GM23338 (cell line): Measurements from ENCODE around the gene CDK5. TPM values are rescaled to one million over a fixed set of nuclear protein-coding genes. Genes with fewer than 3 reads are reported as not detected.

Source experiments
- ATAC-seq: fragments of 200-7000 bp; cut with Tn5 transposase; 3 replicates; pipeline ENCODE4 v1.9.1; 2020
- DNase-seq: peaks from one replicate; pipeline ENCODE4 v3.0.0-alpha.2; 2015; ENCODE audit warnings: low spot score
- H2AFZ ChIP-seq: fragments of 200-600 bp; sonication (generic); 2 replicates; pipeline ENCODE4 v1.8.0; 2016; ENCODE audit warnings: antibody characterized with exemption, mild to moderate bottlenecking, moderate library complexity
- H3F3A ChIP-seq: fragments of 200-600 bp; sonication (generic); replicated peaks from 2 replicates; pipeline ENCODE4 v1.8.0; 2017; ENCODE audit warnings: antibody characterized with exemption, mixed run types, low read depth
- H3K27ac ChIP-seq: fragments of 200-600 bp; sonication (generic); 2 replicates; pipeline ENCODE4 v1.6.1; 2016; ENCODE audit warnings: low read depth
- H3K27me3 ChIP-seq: fragments of 200-600 bp; sonication (generic); 2 replicates; pipeline ENCODE4 v1.8.0; 2016; ENCODE audit warnings: mild to moderate bottlenecking, mixed run types, moderate library complexity; ENCODE audit not compliant: insufficient read depth
- H3K36me3 ChIP-seq: fragments of 200-600 bp; sonication (generic); 2 replicates; pipeline ENCODE4 v1.8.0; 2016; ENCODE audit warnings: mild to moderate bottlenecking; ENCODE audit not compliant: insufficient read depth
- H3K4me1 ChIP-seq: fragments of 200-600 bp; sonication (generic); 2 replicates; pipeline ENCODE4 v1.8.0; 2016; ENCODE audit warnings: mild to moderate bottlenecking, moderate library complexity; ENCODE audit not compliant: insufficient read depth
- H3K4me2 ChIP-seq: fragments of 200-600 bp; sonication (generic); 2 replicates; pipeline ENCODE4 v1.7.1; 2017; ENCODE audit warnings: mixed run types
- H3K4me3 ChIP-seq: fragments of 200-600 bp; sonication (generic); 2 replicates; pipeline ENCODE4 v1.6.1; 2016; ENCODE audit warnings: mixed run types
- H3K79me2 ChIP-seq: fragments of 200-600 bp; sonication (generic); replicated peaks from 2 replicates; pipeline ENCODE4 v1.8.0; 2017; ENCODE audit warnings: mild to moderate bottlenecking; ENCODE audit not compliant: insufficient read depth
- H3K9me2 ChIP-seq: fragments of 200-600 bp; sonication (generic); 2 replicates; pipeline ENCODE4 v1.8.0; 2017; ENCODE audit not compliant: insufficient read depth
- H4K20me1 ChIP-seq: fragments of 200-600 bp; sonication (generic); replicated peaks from 2 replicates; pipeline ENCODE4 v1.8.0; 2017; ENCODE audit warnings: mild to moderate bottlenecking; ENCODE audit not compliant: insufficient read depth
- H3K27ac Mint-ChIP-seq: 2 replicates; pipeline ENCODE4 v1.8.0; 2020; ENCODE audit warnings: inconsistent platforms, mild to moderate bottlenecking, moderate library complexity, mixed read lengths
- H3K27me3 Mint-ChIP-seq: 3 replicates; pipeline ENCODE4 v1.8.0; 2022; ENCODE audit warnings: low read depth, mild to moderate bottlenecking, moderate library complexity, mixed read lengths, inconsistent platforms; ENCODE audit not compliant: insufficient read depth, poor library complexity
- H3K36me3 Mint-ChIP-seq: 3 replicates; pipeline ENCODE4 v1.8.0; 2021; ENCODE audit warnings: low read depth, mild to moderate bottlenecking, inconsistent platforms, moderate library complexity, mixed read lengths
- H3K4me1 Mint-ChIP-seq: 3 replicates; pipeline ENCODE4 v1.8.0; 2020; ENCODE audit warnings: mild to moderate bottlenecking, inconsistent platforms, mixed read lengths
- H3K4me3 Mint-ChIP-seq: 3 replicates; pipeline ENCODE4 v1.8.0; 2021; ENCODE audit warnings: moderate library complexity, mild to moderate bottlenecking, inconsistent platforms, mixed read lengths
- H3K9me3 Mint-ChIP-seq: 3 replicates; pipeline ENCODE4 v1.8.0; 2020; ENCODE audit warnings: moderate library complexity, mild to moderate bottlenecking, inconsistent platforms, mixed read lengths
- CREB1 ChIP-seq: fragments of 250-450 bp; sonication (Bioruptor Pico); IDR thresholded peaks from 2 replicates; pipeline ENCODE4 v1.5.0; 2020; ENCODE audit warnings: low read depth, mild to moderate bottlenecking, moderate library complexity
- EZH2phosphoT487 ChIP-seq: fragments of 200-600 bp; sonication (generic); IDR thresholded peaks from one replicate; pipeline ENCODE4 v1.8.1; 2018; ENCODE audit warnings: antibody characterized with exemption; ENCODE audit not compliant: unreplicated experiment
- JUNB ChIP-seq: IDR thresholded peaks from one replicate; pipeline ENCODE4 v1.6.1; 2016; ENCODE audit warnings: antibody characterized with exemption; ENCODE audit not compliant: unreplicated experiment
- NANOG ChIP-seq: IDR thresholded peaks from 2 replicates; pipeline ENCODE4 v1.6.1; 2016; ENCODE audit warnings: antibody characterized with exemption, borderline replicate concordance
- POLR2AphosphoS5 ChIP-seq: IDR thresholded peaks from 2 replicates; pipeline ENCODE4 v1.6.1; 2016; ENCODE audit warnings: antibody characterized with exemption, low read depth
- polyA plus RNA-seq: library from polyadenylated mRNA; unstranded; fragments of >200 nt; fragmentation: Nextera tagmentation; extraction: Ambion mirVana; gene quantifications from 2 replicates; pipeline ENCODE4 v1.2.1, GENCODE V29; 2016
- total RNA-seq: library from RNA; depleted of rRNA; stranded (reverse); fragments of >200 nt; shearing (Covaris generic); gene quantifications from 2 replicates; pipeline ENCODE4 v1.2.3, GENCODE V29; 2014
- TF ChIP-seq, protein P1 (sequence below): IDR thresholded peaks from one replicate; pipeline ENCODE4 v1.6.1; 2018; ENCODE audit warnings: antibody characterized with exemption; ENCODE audit not compliant: unreplicated experiment
- TF ChIP-seq, protein P2 (sequence below), 2 experiments: fragments of 200-600 bp in 1 of 2; sonication (generic) in 1 of 2; conservative IDR thresholded peaks; 2 replicates each; pipeline versions ENCODE4 v1.5.1 to v1.6.1; 2016 to 2017; ENCODE audit warnings: antibody characterized with exemption in 2 of 2, low read depth in 2 of 2, mild to moderate bottlenecking in 2 of 2, moderate library complexity in 1 of 2
- TF ChIP-seq, protein P3 (sequence below): fragments of 250-450 bp; sonication (Bioruptor Pico); IDR thresholded peaks from 2 replicates; pipeline ENCODE4 v1.5.0; 2020; ENCODE audit warnings: mild to moderate bottlenecking, moderate library complexity

Gene CDK5
- total and polyA plus RNA-seq, 2 experiments from 2014 or later: 19.8 to 27.1 TPM

DNA sequence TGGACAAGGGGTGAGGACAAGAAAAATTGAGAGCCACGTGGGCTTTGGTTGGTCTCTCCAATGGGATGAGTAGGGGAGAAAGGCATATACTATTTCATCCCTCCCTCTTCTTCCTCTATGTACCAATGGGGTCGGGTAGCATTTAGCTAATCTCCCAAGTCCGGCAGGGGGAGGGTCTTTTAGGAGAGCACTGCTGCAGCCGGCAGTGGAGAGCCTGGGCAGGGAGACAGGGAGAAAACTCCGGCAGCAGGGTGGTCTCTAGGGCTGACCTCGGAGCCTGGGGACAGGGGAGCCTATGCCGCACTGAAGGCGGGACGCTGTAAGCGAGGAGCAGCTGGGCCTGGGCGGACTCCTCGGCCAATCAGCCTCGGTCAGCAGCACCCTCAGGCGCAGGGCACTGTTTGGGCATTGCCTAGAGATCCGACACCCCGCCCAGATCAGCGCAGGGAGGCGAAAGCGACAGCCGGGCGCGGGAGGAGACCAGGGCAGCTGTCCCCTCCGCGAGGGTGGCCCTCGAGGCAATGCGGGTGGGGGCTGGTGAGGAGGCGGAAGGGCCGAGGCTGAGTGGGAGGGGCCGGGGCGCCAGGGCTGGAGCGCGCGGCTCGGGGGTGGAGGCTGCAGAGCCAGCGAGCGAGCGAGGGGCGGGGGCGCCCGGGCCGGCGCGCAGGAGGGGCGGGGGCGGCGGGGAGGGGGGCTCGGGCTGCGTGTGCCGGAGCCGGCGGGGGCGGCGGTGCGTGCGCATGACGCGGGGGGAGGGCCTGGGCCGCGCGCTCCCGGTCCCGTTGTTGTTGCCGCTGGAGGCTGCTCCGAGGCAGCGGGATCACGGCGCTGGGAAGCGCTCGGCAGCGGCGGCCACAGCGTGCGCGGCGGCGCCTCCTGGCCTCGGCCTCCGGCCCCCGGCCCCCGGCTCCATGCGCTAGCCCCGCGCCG, 28.3 kb upstream of the CDK5 start, which contains the start of gene AGAP3:
Gene AGAP3, plus strand, starts transcription at position 785 of the 930 bp plus-strand sequence. CDS start 267 bp downstream, outside the sequence.
- Histone ChIP-seq H2AFZ (no peak within 1 kb of the TSS), H3K4me3 (peak within 1 kb of the TSS; percentile 88), H3K9me2 (no peaks in the 10 kb centered on the region), H3K4me2 (peak within 1 kb of the TSS; percentile 98), H3K4me1 (peaks cover 34% of the 10 kb centered on the region), H3K27me3 (peaks cover 53% of the 10 kb centered on the region), H4K20me1 (peaks cover 33% of the 10 kb centered on the region), H3K79me2 (peaks cover 37% of the 10 kb centered on the region), H3K27ac (0 out of 2 replicates have a peak within 1 kb of the TSS, but pooled peaks have one; percentile 64), H3F3A (peaks cover 20% of the 10 kb centered on the region), H3K36me3 (no peaks in the 10 kb centered on the region)
- peak; percentile 20 for ATAC-seq
- Mint-ChIP-seq H3K4me3 (peak within 1 kb of the TSS; percentile 86), H3K27ac (peak within 1 kb of the TSS; percentile 56; the same call in 1 of the 2 replicates), H3K36me3 (peaks cover 11% of the 10 kb centered on the region; the same call in 2 of the 3 replicates), H3K9me3 (no peaks in the 10 kb centered on the region), H3K27me3 (peaks cover 44% of the 10 kb centered on the region), H3K4me1 (peaks cover 37% of the 10 kb centered on the region)
- peak; percentile 91 for DNase-seq
- TF ChIP-seq CREB1 (no peak), JUNB (no peak), POLR2AphosphoS5 (peak; percentile 72)

DNA sequence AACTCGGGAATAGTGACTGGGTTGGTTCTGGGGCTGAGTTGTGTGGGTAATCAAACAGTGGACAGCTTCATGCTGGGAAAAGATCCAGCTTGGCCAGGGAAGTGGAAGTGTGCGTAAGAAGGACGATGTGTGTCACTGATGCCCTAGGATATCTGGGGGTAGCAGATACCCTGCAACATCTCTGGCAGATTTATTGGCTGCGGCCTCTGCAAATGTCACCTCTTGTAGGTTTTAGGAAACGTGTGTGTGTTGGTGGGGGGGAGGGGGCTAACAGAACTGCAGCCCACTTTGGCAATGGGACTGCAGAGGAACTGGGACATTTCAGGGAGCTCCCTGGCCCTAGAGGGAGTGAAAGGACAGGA, 27.6 kb upstream of the CDK5 start:
- H3F3A ChIP-seq: peaks cover 20% of the 10 kb centered on the region
- H4K20me1 ChIP-seq: peaks cover 28% of the 10 kb centered on the region
- peaks cover 37% of the 10 kb centered on the region for H3K4me1 Mint-ChIP-seq
- H3K27me3 Mint-ChIP-seq: peaks cover 43% of the 10 kb centered on the region
- H3K4me3 ChIP-seq: peak overlapping the region; percentile 75
- ATAC-seq: no peak
- peak overlapping the region; percentile 96 for H3K4me2 ChIP-seq
- peaks cover 9% of the 10 kb centered on the region; the same call in 2 of the 3 replicates for H3K36me3 Mint-ChIP-seq
- H3K27ac ChIP-seq: no peak overlapping the region
- peaks cover 51% of the 10 kb centered on the region for H3K27me3 ChIP-seq
- H3K79me2 ChIP-seq: peaks cover 30% of the 10 kb centered on the region
- no peak overlapping the region for H3K27ac Mint-ChIP-seq
- no peaks in the 10 kb centered on the region for H3K36me3 ChIP-seq
- H3K9me2 ChIP-seq: no peaks in the 10 kb centered on the region
- no peak overlapping the region for H2AFZ ChIP-seq
- H3K4me1 ChIP-seq: peaks cover 34% of the 10 kb centered on the region
- peak overlapping the region; percentile 82 for H3K4me3 Mint-ChIP-seq
- DNase-seq: no peak
- no peaks in the 10 kb centered on the region for H3K9me3 Mint-ChIP-seq
- TF ChIP-seq, protein P1, sequence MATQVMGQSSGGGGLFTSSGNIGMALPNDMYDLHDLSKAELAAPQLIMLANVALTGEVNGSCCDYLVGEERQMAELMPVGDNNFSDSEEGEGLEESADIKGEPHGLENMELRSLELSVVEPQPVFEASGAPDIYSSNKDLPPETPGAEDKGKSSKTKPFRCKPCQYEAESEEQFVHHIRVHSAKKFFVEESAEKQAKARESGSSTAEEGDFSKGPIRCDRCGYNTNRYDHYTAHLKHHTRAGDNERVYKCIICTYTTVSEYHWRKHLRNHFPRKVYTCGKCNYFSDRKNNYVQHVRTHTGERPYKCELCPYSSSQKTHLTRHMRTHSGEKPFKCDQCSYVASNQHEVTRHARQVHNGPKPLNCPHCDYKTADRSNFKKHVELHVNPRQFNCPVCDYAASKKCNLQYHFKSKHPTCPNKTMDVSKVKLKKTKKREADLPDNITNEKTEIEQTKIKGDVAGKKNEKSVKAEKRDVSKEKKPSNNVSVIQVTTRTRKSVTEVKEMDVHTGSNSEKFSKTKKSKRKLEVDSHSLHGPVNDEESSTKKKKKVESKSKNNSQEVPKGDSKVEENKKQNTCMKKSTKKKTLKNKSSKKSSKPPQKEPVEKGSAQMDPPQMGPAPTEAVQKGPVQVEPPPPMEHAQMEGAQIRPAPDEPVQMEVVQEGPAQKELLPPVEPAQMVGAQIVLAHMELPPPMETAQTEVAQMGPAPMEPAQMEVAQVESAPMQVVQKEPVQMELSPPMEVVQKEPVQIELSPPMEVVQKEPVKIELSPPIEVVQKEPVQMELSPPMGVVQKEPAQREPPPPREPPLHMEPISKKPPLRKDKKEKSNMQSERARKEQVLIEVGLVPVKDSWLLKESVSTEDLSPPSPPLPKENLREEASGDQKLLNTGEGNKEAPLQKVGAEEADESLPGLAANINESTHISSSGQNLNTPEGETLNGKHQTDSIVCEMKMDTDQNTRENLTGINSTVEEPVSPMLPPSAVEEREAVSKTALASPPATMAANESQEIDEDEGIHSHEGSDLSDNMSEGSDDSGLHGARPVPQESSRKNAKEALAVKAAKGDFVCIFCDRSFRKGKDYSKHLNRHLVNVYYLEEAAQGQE: no peak
- TF ChIP-seq NANOG: no peak
- TF ChIP-seq, protein P2, sequence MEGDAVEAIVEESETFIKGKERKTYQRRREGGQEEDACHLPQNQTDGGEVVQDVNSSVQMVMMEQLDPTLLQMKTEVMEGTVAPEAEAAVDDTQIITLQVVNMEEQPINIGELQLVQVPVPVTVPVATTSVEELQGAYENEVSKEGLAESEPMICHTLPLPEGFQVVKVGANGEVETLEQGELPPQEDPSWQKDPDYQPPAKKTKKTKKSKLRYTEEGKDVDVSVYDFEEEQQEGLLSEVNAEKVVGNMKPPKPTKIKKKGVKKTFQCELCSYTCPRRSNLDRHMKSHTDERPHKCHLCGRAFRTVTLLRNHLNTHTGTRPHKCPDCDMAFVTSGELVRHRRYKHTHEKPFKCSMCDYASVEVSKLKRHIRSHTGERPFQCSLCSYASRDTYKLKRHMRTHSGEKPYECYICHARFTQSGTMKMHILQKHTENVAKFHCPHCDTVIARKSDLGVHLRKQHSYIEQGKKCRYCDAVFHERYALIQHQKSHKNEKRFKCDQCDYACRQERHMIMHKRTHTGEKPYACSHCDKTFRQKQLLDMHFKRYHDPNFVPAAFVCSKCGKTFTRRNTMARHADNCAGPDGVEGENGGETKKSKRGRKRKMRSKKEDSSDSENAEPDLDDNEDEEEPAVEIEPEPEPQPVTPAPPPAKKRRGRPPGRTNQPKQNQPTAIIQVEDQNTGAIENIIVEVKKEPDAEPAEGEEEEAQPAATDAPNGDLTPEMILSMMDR (conservative IDR thresholded peaks at IDR 0.05; ENCODE audit: low read depth in 2 of 2): no peak
- TF ChIP-seq, protein P3, sequence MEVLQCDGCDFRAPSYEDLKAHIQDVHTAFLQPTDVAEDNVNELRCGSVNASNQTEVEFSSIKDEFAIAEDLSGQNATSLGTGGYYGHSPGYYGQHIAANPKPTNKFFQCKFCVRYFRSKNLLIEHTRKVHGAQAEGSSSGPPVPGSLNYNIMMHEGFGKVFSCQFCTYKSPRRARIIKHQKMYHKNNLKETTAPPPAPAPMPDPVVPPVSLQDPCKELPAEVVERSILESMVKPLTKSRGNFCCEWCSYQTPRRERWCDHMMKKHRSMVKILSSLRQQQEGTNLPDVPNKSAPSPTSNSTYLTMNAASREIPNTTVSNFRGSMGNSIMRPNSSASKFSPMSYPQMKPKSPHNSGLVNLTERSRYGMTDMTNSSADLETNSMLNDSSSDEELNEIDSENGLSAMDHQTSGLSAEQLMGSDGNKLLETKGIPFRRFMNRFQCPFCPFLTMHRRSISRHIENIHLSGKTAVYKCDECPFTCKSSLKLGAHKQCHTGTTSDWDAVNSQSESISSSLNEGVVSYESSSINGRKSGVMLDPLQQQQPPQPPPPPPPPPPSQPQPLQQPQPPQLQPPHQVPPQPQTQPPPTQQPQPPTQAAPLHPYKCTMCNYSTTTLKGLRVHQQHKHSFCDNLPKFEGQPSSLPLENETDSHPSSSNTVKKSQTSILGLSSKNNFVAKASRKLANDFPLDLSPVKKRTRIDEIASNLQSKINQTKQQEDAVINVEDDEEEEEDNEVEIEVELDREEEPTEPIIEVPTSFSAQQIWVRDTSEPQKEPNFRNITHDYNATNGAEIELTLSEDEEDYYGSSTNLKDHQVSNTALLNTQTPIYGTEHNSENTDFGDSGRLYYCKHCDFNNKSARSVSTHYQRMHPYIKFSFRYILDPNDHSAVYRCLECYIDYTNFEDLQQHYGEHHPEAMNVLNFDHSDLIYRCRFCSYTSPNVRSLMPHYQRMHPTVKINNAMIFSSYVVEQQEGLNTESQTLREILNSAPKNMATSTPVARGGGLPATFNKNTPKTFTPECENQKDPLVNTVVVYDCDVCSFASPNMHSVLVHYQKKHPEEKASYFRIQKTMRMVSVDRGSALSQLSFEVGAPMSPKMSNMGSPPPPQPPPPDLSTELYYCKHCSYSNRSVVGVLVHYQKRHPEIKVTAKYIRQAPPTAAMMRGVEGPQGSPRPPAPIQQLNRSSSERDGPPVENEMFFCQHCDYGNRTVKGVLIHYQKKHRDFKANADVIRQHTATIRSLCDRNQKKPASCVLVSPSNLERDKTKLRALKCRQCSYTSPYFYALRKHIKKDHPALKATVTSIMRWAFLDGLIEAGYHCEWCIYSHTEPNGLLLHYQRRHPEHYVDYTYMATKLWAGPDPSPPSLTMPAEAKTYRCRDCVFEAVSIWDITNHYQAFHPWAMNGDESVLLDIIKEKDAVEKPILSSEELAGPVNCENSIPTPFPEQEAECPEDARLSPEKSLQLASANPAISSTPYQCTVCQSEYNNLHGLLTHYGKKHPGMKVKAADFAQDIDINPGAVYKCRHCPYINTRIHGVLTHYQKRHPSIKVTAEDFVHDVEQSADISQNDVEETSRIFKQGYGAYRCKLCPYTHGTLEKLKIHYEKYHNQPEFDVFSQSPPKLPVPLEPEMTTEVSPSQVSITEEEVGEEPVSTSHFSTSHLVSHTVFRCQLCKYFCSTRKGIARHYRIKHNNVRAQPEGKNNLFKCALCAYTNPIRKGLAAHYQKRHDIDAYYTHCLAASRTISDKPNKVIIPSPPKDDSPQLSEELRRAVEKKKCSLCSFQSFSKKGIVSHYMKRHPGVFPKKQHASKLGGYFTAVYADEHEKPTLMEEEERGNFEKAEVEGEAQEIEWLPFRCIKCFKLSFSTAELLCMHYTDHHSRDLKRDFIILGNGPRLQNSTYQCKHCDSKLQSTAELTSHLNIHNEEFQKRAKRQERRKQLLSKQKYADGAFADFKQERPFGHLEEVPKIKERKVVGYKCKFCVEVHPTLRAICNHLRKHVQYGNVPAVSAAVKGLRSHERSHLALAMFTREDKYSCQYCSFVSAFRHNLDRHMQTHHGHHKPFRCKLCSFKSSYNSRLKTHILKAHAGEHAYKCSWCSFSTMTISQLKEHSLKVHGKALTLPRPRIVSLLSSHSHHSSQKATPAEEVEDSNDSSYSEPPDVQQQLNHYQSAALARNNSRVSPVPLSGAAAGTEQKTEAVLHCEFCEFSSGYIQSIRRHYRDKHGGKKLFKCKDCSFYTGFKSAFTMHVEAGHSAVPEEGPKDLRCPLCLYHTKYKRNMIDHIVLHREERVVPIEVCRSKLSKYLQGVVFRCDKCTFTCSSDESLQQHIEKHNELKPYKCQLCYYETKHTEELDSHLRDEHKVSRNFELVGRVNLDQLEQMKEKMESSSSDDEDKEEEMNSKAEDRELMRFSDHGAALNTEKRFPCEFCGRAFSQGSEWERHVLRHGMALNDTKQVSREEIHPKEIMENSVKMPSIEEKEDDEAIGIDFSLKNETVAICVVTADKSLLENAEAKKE (CRISPR knock-in tag): no peak
- no peak for TF ChIP-seq EZH2phosphoT487
- TF ChIP-seq JUNB: no peak
